ENCODE data around the gene CTLA4.

The CTLA4 gene

DNA sequence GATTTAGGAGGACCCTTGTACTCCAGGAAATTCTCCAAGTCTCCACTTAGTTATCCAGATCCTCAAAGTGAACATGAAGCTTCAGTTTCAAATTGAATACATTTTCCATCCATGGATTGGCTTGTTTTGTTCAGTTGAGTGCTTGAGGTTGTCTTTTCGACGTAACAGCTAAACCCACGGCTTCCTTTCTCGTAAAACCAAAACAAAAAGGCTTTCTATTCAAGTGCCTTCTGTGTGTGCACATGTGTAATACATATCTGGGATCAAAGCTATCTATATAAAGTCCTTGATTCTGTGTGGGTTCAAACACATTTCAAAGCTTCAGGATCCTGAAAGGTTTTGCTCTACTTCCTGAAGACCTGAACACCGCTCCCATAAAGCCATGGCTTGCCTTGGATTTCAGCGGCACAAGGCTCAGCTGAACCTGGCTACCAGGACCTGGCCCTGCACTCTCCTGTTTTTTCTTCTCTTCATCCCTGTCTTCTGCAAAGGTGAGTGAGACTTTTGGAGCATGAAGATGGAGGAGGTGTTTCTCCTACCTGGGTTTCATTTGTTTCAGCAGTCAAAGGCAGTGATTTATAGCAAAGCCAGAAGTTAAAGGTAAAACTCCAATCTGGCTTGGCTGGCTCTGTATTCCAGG, at the start of gene CTLA4:
CTLA4 (plus strand) TSS at position 211 of the 640 bp plus-strand sequence; CDS start at position 383, 172 bp downstream.
- DNase-seq (ENCODE audit: low spot score): no peak

DNA sequence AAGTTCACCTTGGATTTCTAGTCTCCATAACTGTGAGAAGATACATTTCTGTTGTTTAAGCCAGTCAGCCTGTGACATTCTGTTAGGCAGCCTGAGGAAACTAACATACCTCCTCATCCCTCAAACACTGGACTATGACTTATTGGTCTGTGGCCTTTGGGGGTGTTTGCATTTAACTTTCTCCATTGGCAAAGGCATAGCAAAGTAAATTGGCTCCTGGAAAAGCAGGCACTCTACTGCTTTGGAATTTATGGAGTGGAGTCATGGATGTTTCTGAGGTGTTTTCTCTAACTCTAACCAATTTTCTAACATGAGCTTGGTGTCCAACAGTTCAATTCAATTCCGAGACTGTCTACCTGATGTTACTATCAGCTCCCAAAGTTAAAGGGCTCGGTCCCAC, 48.9 kb upstream of the CTLA4 start:
- DNase-seq (ENCODE audit: low spot score): no peak

DNA sequence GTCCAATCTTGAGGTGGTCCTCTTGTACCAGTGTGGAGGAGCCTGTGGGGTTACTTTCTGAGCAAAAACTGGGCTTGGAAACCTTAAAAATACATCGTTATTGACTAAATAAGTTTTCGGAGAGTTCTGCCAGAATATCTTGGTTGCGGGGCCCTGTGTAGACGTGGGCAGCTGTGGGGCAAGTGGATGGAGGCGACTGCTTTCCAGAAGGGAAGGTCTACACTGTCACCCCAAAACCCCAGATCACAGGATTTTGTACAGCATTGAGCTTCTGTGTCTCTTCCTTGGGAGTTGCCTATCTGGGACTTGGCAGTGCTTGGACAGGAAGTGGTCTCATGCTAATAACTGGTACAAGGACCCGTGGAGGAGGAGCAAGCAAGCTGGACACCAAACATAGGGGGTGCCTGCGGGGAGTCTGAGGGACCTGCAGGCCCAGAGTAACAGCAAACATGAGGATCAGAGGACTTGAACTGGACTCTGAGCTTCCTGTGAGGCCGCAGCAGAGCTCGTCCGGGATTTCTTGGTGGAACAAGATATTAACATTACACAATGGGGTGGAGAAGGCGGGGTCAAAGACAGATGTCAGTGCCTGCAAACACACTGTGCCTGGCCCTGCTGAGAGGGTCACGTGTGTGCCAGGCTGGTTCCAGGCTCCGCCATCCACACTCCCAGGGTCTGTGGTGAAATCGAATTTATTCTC, 48.0 kb upstream of the CTLA4 start:
- DNase-seq (ENCODE audit: low spot score): no peak

DNA sequence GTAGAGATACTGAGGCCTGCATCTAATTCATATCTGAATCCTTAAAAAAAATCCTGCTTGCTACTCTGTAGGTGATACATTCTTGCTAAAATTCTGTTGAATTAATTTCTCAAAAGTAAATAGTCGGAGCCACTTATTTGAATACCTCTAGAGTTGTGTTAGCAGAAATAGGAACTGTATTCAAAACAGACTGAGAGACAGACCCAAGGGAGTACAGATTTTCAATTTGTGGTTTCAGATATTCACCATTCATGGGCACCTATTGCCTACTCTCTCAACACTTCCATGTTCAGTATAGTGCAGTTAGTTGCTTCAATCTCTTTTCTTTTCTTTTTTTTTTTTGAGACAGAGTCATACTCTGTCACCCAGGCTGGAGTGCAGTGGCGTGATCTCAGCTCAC, 46.6 kb upstream of the CTLA4 start:
- no peak for DNase-seq (ENCODE audit: low spot score)

DNA sequence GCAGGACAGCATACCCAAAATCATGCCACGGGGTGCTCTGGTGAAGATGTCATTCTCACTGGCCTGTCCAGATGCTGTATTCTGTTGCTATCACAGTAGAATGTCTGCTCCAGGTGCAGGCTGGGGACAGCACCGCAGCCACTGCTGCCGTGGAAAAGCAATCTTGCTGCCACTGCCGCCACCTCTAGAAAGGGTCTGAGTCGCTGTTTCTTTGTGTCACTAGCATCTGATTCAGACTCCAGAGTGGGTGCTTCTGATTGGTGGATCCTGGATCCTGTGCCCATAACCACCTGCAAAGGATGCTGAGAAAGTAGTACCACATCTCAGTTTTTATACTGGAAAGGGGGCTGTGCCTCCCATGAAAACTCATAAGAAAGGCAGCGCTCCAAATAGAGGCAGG, 45.3 kb upstream of the CTLA4 start:
- no peak for DNase-seq (ENCODE audit: low spot score)

DNA sequence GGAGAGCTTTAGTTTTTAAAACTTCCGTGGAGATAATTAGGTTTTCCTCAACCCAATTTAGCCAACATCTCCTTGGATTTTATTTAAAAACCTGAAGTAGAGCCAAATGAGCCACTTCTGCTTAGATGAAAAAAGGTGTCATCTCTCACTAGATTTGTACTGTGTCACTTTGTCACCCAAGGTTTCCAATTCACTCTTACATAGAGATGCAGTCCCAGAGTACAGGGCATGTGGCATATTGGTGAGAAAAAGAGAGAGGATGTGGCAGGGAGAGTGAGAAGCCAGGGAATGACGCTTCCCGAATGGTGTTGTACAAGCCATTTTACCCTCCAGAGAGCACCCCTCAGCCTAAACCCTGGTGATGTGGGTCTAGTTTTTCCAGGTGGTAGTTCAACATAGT, 44.4 kb upstream of the CTLA4 start:
- no peak for DNase-seq (ENCODE audit: low spot score)

DNA sequence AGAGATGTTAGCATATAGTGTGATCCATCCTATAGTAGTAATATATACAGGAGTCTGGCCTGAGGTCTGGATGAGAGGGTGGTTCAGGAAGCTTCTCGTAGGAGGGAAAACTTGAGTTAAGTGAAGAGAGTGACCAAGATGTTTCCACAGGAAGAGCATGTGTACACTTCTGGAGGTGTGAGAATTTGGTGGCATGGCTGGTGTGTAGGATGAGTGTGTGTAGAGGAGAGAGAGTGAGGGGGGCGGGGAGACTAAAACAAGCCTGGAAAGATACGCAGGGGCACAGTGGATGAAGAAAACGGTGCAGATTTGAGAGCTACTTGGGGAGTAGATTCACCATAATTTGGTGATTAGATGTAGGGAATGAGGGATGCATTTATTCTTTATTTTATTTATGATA, 43.5 kb upstream of the CTLA4 start:
- DNase-seq (ENCODE audit: low spot score): no peak

DNA sequence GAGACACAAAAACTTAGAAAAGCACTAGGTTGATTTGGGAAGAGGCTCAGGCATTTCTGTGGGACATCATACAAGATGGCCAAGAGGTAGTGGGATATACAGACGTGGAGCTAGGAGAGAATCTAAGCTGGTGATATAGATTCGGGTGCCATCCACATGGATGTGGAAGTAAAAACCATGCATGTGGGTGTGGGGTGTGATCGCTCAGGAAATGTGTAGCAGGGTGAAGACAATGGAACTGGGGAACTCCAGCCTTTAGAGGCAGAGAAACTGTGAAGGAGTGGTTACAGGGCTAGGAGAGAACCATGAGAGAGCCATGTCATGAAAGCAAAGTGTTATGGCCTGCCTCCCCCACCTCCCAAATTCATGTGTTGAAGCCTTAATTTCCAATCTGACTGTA, 43.0 kb upstream of the CTLA4 start:
- DNase-seq (ENCODE audit: low spot score): no peak

DNA sequence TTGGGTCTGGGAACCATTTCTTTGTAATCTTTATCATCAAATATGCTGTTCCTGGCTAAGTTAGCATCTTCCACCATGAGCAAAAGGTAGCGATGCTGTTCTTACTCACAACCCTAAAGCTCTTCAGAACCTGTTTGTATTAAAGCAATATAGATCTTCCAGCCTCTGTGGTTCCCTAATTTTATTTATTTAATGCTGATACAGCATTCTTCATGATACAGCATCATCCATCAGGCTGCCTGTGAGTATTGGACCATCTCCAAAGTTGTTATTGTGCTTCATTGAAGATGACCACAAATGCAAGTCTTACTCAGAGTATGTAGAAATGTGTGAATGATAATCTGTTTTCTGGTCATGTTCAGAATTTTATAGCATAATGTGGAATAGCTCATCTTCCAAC, 40.9 kb upstream of the CTLA4 start:
- DNase-seq (ENCODE audit: low spot score): no peak

DNA sequence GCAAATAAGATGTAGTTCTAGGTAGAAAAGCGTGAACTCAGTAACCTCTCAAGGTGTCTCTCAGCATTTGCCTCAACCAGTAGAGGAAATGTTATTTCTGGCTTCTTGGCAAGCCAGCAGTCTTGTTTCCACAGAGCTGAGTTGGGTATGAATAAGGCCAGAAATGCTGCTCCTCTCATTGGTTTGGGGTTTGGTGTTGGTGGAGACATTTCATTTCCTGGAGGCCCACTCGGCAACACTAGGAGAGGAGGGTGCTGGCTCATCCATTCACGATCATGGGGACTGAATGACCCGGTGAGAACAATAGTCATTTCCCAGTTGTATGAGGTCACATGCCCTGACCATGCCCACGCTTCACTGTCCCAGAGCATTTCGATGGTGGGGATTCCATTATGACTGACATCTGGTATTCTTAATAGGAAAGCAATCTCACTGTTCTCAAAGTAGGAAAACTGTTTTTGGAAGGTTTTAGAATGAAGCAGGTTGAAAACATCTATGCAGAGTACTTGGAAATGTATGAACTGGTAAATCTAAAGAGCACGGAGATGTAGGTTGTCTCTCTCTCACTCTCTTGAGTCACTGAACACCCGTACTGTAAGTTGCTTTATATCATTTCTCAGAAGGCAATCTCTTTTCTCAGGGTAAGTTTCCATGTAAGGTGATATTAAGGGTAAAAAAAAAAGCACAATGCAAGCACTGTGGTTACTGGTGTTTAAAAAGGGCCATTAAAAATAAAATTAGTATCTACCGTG, 37.1 kb upstream of the CTLA4 start:
- no peak for DNase-seq (ENCODE audit: low spot score)

DNA sequence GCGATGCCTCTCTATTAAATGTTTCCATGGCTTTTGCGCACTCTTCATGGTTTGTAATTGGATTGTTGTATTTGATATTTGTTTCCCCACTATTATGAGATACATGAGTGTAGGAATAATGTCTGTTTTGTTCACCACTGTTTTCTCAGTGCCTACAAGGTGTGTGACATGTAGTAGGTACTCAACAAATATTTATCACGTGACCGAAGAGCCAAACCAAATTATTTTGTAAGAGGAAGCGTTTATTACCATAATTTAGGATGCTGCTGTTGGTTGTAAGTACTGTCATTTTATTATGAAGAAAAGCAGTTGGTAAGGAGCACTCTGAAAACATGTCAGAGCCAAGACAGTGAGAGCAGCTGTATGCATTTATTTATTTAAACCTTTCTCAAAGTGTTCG, 32.2 kb upstream of the CTLA4 start:
- no peak for DNase-seq (ENCODE audit: low spot score)

DNA sequence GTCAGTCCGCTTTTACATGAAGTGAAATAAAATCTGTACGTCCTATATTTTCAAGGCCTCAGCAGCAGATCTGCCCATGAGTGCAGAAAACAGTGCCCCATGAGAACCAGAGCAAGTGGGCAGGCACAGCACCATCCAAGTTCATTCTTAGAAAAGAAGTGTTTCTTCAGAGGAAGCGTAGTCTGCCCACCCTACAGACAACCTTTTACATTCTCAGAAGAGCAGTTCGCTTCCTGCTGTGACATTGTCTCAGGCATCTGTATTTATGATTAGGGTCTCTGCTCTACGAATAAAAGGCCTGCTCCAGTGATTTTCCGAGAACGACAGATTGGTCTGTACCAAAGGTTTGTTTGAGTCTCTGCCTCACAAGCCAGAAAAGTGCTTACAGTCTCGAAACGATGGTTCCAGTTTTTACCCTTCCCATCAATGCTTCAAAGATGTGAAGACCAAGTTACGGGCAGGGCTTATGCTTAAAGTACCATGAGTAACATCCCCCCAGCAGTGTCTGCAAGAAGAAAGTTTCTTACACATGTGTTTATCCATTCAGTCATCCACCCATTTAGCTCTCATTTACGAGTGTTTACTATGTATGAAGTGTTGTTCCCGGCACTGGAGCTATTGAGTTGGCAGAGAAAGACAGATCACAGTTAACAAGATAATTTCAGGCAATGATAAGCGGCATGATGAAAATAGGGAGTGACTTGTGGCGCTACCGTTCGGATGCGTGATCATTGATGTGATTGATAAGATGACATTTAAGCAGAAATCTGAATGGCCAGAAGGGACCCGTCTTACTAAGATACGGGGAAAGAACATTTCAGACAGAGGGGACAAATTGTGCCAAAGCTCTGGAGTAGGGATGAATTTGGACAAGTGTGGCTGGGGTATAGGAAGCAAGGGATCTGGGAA, 31.4 kb upstream of the CTLA4 start:
- DNase-seq (ENCODE audit: low spot score): no peak

DNA sequence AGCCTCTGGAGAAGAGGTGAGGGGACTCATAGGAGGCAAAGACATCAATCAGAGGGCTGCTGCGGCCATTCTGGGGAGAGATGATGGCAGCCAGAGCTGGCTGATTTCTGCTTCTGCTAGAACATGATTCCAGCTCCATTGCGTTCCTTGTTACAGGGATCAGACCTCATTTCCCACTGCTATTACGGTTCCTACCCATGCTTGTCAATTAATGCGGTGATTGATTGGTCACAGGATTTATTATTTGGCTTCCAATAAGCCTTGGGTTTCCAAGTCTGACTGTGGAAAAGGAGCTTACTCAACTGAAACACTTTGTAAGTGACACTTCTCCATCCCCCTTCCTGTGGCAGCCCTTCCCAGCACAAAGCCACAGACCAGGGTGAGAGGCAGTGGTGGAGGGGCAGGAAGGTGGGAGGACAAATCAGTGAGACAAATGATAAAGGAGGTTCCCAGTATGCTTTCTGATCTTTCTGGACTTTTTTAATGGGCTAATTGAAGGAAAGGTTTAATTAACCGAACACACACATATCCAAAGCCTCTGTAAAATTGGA, 26.8 kb upstream of the CTLA4 start:
- DNase-seq (ENCODE audit: low spot score): no peak

DNA sequence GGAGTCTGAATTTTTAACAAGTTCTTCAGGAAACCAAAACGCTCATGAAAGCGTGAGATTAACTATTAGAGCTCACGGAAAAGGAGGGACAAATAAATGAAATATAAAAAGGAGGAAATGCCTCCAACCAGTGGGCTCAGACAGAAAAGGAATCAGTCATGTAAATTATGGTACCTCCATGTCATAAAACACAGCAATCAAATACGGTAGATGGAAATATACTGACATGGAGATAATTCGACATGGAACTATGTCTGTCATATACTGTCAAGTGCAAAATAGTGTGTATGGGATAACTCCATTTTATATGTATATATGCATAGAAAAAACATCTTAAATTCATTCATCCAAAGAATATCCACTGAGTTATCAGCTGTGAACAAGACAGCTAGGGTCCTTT, 25.9 kb upstream of the CTLA4 start:
- DNase-seq (ENCODE audit: low spot score): no peak

DNA sequence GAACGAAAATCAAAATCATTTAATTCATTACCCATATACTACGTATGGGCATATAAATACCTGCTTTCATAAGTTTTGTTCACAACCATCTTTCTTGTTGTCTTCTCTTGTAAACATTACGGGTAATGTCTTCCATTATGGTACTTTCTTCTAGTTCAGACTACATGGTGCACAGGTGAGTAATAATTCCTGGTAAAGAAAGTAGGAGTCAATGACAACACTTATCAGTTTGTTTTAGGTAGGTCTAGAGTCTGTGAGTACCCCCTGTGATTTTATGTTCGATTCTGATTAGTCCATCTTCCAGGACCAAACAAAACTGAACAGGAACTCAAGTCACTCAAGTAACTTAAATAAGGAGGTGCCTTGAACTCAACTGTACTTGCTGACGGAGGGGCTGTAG, 25.2 kb upstream of the CTLA4 start:
- no peak for DNase-seq (ENCODE audit: low spot score)

DNA sequence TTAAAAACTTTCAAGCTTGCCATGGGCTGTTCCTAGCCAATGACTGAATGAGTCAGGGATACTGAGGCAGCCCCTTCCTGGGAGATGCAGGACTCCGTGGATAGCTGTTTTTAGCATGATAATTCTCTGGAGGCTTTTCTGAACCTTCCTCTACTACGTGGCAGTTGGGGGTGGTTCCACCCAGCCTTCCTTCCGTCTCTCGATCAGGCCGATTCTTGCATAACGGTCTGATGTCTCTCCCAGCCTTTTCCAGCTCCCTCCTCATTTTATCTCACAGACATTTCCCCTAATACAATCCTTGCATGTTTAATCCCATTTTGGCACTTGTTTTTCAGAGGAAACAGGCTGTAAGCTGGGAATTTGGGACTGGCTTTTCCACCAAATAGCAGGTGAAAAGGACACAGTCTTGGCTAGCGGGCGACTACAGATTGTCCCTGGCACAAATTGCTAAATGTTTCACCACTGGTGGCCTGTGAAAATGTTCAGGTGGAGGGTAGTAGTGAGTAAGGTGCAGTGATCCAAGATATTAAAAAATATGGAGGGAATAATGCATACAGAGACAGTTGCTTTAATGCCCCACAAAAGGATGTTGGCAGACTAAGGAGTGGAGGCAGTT, 21.0 kb upstream of the CTLA4 start:
- no peak for DNase-seq (ENCODE audit: low spot score)

DNA sequence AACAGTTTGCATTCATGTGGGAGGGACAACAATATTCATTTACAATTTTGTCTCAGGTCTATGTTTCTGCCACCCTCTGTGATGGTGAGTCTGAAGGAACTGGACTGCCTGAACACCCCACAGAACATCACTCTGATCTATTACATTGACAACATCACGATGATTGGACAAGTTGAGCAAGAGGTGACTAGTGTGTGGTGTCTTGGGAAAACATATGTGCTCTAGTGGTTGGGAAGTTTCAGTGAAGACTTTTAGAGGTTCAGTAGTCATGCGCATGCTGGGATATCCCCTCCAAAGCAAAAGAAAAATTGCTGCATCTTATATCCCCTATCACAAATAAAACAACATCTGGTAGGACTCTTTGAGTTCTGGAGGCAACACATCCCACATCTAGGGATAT, 18.6 kb upstream of the CTLA4 start:
- no peak for DNase-seq (ENCODE audit: low spot score)

DNA sequence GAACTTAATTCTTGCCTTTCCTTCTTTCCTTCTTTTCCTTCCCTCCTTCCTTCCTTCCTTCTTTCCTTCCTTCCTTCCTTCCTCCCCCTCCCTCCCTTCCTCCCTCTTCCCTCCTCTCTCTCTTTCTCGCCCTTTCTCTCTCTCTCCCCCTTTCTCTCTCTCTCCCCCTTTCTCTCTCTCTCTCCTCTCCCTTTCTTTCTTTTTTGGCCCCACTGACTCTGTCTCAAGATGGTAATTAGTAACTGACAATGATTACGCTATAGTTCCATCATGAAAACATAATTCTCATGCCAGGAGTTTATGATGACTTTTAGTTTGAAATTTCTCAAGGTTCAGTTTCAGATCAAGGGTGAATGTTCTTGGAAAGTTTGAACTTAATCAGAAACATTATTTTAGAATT, 14.8 kb upstream of the CTLA4 start:
- DNase-seq (ENCODE audit: low spot score): no peak

DNA sequence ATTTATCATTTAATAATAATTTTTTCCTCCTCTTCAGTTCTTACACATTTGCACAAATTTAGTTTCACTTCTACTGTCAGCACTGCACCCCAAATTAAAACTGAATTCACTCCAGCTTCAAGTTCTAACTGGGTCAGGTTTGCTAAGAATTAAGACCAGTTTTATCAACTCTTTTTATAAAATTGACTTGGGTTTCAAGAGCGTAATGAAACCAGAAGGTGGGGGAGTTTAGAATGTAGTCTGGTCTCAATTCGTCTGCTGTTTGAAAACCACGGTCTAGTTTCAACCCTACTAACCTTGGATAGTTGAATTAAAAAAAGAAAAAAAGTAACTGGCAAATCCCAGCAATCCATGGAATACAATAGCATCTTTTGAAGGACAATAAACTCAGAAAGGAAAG, 14.3 kb upstream of the CTLA4 start:
- no peak for DNase-seq (ENCODE audit: low spot score)

DNA sequence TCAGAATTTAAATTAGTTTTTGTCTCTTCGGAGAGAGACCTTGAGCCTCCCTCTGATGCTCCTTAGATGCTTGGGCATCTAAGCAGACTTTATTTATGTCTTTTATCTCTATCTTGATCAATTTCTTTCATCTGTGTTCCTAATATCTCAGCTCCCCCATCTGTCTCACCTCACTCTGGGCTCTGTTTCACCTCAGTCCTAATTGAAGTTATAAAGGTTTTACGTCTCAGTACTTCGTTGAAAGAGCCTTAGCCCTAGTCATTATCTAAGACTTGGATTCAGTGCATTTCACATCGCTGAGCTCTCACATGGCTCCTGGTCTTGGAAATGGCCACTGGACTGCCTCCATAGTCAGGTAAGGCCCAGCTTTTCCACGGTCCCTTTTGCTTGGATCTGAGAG, 13.8 kb upstream of the CTLA4 start:
- no peak for DNase-seq (ENCODE audit: low spot score)

DNA sequence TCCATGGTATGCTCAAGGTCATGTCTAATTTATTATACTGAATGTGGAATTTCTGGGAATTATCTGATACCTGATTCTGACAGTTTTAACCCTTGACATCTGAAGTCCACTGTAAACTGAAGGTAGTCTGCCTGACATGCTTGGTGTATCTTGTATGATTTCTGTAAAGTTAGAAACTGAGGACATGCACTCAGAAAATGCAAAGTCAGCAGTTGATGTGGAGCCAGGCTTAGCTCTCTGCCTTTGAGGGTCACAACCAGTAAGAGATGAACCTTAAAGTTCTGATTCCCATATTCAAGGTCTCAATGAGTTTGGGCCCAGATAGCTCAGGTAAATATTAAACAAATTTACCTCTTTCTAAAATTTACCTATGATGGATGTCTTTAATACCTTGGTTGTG, 12.3 kb upstream of the CTLA4 start:
- no peak for DNase-seq (ENCODE audit: low spot score)

DNA sequence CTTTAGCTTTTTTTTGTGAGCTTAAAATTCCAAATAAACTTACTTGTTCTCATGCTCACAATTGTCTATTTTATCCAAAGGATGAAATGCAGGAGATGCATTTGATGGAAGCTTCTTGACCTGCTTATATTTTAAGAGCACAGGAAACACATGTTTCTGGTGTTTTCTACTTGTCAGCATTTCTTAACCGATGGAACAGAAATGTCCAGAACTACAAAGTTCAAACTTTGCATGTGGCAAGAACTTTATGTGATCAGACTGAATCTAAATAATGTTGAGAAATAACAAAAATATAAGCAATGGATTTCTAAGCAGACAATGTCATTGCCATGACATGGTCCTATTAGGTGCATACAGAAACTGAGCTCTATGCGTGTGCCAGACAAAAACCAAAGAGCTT, 9.9 kb upstream of the CTLA4 start:
- DNase-seq (ENCODE audit: low spot score): no peak
